ENCODE results near the gene TOMM40.

Gene TOMM40

GRCh38 chr19:44927746-44928145 is 36.7 kb downstream of the TOMM40 start:
- DNase-seq (ENCODE audit: low read depth), result no peak

GRCh38 chr19:44930088-44930487 is 39.0 kb downstream of the TOMM40 start:
- DNase-seq (ENCODE audit: low read depth), result no peak

GRCh38 chr19:44931541-44931940 is 40.5 kb downstream of the TOMM40 start:
- DNase-seq (ENCODE audit: low read depth), result no peak

DNA sequence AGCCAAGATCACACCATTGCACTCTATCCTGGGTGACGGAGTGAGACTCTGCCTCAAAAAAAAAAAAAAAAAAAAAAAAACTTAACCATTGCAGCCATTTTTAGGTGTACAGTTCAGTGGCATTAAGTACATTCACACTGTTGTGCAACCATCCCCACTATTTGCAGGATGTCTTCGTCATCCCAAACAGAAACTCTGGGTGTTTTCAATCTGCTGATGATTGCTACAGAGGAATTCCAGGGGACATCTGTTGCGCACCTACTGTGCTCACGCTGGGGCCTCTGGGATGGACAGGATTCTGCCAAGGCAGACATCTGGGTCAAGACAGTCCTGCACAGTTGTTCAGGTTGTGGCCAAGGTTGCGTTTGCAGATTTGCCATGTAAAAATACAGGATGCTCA is 48.6 kb downstream of the TOMM40 start:
- DNase-seq (ENCODE audit: low read depth), result no peak

DNA sequence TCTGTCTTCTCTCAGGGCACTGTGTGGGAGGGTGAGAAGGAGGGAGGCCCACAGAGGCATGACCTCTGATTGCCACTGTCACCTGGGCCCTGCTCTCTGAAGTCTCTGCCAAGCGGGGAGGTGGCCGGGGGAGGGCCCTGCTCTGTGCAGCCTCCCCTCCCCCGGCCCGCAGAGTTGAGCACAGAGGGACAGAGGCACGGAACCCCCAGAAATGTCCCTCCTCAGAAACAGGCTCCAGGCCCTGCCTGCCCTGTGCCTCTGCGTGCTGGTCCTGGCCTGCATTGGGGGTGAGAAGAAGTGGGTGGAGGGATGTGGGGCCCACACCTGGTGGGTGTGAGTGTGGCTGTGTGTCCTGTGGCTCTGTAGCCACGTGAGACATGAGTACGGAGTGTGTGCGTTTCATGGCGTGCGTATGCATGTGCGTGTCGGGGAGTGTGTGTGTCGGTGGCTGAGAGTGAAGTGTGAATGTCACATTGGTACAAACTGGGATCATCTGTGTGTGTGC is 51.1 kb downstream of the TOMM40 start, which contains the start of gene APOC4:
TSS of gene APOC4 (plus strand) at position 171 of the 505 bp plus-strand sequence. CDS start at position 212, 41 bp downstream.
- DNase-seq (ENCODE audit: low read depth), result no peak

- DNase-seq (ENCODE audit: low read depth), result peak; percentile 45
Observed at GRCh38 chr19:44943801-44944249, 52.8 kb downstream of the TOMM40 start.

DNA sequence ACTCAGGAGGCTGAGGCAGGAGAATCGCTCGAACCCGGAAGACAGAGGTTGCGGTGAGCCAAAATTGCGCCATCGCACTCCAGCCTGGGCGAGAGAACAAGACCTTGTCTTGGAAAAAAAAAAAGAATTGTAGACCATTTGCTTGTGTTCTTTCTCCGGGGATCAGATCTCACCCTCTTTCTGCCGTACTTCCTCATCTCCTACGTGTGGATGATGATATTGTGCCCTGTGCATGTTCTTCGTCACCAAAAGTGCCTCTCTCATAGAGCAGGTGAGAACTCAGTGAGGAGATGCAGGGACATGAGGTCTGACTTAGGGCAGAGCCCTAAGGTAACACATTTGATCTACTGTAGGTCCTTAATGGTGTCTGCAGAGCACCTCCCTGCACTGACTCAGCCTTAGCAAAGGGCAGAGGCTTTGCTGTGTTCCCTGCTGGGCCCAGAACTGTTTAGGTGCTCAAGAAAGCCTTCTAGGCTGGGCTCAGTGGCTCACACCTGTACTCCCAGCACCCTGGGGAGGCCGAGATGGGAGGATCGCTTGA is 56.1 kb downstream of the TOMM40 start:
- DNase-seq (ENCODE audit: low read depth), result peak; percentile 49

DNA sequence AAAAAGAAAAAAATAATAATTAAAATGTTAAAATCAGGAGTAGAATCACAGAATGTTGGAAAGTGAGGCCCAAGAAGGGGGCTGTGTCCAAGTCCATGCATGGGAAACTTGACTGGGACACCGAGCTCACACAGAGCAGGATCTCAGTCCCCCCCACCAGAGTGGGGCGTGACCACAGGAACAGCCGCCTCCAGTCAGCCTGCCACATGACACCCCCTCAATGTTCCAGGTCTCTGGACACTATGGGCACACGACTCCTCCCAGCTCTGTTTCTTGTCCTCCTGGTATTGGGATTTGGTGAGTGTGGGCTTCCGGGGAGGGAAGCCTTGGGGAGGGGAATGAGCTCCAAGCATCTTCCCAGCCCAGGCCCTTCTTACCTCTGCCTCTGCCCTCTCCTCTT is 57.2 kb downstream of the TOMM40 start:
- no peak for DNase-seq (ENCODE audit: low read depth)

DNA sequence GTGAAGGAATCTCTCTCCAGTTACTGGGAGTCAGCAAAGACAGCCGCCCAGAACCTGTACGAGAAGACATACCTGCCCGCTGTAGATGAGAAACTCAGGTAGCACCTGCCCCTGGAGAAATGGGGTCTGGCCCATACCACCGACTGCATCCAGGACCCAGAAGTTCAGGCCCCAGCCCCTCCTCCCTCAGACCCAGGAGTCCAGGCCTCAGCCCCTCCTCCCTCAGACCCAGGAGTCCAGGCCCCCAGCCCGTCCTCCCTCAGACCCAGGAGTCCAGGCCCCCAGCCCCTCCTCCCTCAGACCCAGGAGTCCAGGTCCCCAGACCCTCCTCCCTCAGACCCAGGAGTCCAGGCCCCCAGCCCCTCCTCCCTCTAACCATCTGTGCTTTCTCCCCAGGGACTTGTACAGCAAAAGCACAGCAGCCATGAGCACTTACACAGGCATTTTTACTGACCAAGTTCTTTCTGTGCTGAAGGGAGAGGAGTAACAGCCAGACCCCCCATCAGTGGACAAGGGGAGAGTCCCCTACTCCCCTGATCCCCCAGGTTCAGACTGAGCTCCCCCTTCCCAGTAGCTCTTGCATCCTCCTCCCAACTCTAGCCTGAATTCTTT is 57.8 kb downstream of the TOMM40 start:
- no peak for DNase-seq (ENCODE audit: low read depth)

GRCh38 chr19:44949550-44949949 is 58.5 kb downstream of the TOMM40 start:
- DNase-seq (ENCODE audit: low read depth), result no peak

- peak; percentile 62 for DNase-seq (ENCODE audit: low read depth)
Observed at GRCh38 chr19:44951179-44952159, 60.4 kb downstream of the TOMM40 start.
